ENCODE data around the gene CREBRF.
A peak's percentile ranks its signal among the peaks of the same experiment; 100 is the strongest.
"Not testable (repeated sequence)": the region's sequence is repeated elsewhere in the genome, so short reads cannot be mapped to it uniquely, and the experiment has no call there.

Gene CREBRF

GRCh38 chr5:173144200-173145176 lies 88.3 kb downstream of the CREBRF start, which contains the start of gene BNIP1:
BNIP1 (plus strand) TSS chr5:173144531; CDS start chr5:173144546, 15 bp downstream.
- Histone ChIP-seq H3K27me3 (ENCODE audit: insufficient read depth, poor library complexity, severe bottlenecking) (no peaks in the 10 kb centered on the region), H3K4me3 (replicated peaks; ENCODE audit: insufficient read depth, low read length) (peak within 1 kb of the TSS; percentile 100), H3K27ac (replicated peaks) (peak within 1 kb of the TSS; percentile 83)
- TF ChIP-seq CTCF (IDR thresholded peaks at IDR 0.05; ENCODE audit: insufficient read depth, low read length), result peak; percentile 96
- no peak for TF ChIP-seq SPI1 (IDR thresholded peaks at IDR 0.05; ENCODE audit: borderline replicate concordance, low read depth)
- peak; percentile 92 to 93 for DNase-seq (ENCODE audit: low read depth in 1 of 2, low spot score in 1 of 2)

DNA sequence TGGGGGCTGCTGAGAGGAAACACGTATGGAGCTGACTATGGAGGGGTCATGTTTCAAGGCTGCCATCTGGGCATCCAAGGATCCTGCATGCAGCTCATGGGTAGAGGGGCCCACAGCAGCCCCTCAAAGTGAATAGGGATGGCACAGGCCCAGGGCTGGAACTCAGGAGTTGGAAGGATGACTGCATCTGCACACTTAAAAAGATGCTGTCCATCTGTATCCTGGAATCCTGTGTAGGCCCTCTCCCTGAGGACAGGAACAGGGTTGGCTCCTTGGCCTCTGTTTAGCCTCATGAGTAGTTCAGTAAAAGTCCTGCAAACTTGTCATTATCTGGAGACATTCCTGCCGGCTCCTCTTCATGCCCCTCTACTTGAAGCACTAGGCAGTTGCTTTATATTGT lies 92.2 kb downstream of the CREBRF start:
- no peak for TF ChIP-seq GABPA (IDR thresholded peaks at IDR 0.05; ENCODE audit: low read depth)
- no peak for TF ChIP-seq POLR2AphosphoS5 (IDR thresholded peaks at IDR 0.05; ENCODE audit: low read depth)
- no peaks in the 10 kb centered on the region for H3K27me3 ChIP-seq (ENCODE audit: insufficient read depth, poor library complexity, severe bottlenecking)
- no peak overlapping the region for H3K27ac ChIP-seq (replicated peaks)
- no peak overlapping the region for H3K4me3 ChIP-seq (replicated peaks; ENCODE audit: insufficient read depth, low read length)
- DNase-seq (ENCODE audit: low read depth in 1 of 2, low spot score in 1 of 2), result no peak

DNA sequence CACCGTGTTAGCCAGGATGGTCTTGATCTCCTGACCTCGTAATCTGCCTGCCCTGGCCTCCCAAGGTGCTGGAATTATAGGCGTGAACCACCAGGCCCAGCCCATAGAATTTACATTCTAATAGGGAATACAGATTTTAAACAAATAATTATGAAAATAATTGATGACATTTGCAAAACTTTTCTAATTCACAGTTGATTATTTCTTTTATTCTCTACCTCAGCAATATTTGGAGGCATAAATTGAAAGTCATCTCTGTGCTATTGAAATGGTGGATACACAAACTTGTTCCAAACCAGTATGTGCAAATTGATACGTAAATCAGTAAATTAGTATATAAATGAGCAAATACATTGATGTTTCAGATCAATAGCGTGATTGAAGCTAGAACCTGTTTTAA lies 96.4 kb downstream of the CREBRF start:
- Histone ChIP-seq H3K4me3 (replicated peaks; ENCODE audit: insufficient read depth, low read length) (no peak overlapping the region), H3K27me3 (ENCODE audit: insufficient read depth, poor library complexity, severe bottlenecking) (no peaks in the 10 kb centered on the region), H3K27ac (replicated peaks) (no peak overlapping the region)
- TF ChIP-seq, protein P1, sequence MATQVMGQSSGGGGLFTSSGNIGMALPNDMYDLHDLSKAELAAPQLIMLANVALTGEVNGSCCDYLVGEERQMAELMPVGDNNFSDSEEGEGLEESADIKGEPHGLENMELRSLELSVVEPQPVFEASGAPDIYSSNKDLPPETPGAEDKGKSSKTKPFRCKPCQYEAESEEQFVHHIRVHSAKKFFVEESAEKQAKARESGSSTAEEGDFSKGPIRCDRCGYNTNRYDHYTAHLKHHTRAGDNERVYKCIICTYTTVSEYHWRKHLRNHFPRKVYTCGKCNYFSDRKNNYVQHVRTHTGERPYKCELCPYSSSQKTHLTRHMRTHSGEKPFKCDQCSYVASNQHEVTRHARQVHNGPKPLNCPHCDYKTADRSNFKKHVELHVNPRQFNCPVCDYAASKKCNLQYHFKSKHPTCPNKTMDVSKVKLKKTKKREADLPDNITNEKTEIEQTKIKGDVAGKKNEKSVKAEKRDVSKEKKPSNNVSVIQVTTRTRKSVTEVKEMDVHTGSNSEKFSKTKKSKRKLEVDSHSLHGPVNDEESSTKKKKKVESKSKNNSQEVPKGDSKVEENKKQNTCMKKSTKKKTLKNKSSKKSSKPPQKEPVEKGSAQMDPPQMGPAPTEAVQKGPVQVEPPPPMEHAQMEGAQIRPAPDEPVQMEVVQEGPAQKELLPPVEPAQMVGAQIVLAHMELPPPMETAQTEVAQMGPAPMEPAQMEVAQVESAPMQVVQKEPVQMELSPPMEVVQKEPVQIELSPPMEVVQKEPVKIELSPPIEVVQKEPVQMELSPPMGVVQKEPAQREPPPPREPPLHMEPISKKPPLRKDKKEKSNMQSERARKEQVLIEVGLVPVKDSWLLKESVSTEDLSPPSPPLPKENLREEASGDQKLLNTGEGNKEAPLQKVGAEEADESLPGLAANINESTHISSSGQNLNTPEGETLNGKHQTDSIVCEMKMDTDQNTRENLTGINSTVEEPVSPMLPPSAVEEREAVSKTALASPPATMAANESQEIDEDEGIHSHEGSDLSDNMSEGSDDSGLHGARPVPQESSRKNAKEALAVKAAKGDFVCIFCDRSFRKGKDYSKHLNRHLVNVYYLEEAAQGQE (IDR thresholded peaks at IDR 0.05; ENCODE audit: insufficient replicate concordance, low read depth), result no peak
- TF ChIP-seq CTCF (IDR thresholded peaks at IDR 0.05; ENCODE audit: insufficient read depth, low read length) (no peak), GABPA (IDR thresholded peaks at IDR 0.05; ENCODE audit: low read depth) (no peak), SPI1 (IDR thresholded peaks at IDR 0.05; ENCODE audit: borderline replicate concordance, low read depth) (no peak), POLR2AphosphoS5 (IDR thresholded peaks at IDR 0.05; ENCODE audit: low read depth) (no peak)
- no peak for DNase-seq (ENCODE audit: low read depth in 1 of 2, low spot score in 1 of 2)

DNA sequence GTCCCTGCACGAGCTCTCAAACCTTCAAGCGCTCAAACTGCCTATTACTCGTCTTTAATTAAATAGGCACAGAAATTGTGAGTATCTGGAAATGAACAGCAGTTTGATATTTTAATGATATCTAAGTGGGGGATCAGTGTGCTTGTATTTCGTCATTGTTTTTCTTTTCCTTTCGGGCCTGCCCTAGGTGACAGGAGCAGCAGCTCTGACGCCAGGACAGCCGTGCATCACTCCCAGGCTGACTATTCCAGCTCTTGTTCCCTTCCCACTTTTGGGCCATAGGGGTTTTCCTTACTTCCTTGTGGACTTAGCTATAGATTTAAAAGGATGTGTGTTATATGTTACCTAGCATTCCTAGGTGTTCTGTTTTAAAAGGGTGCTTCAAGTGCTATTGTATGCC lies 97.7 kb downstream of the CREBRF start:
- H3K27ac ChIP-seq (replicated peaks), result no peak overlapping the region
- no peak overlapping the region for H3K4me3 ChIP-seq (replicated peaks; ENCODE audit: insufficient read depth, low read length)
- no peaks in the 10 kb centered on the region for H3K27me3 ChIP-seq (ENCODE audit: insufficient read depth, poor library complexity, severe bottlenecking)
- TF ChIP-seq POLR2AphosphoS5 (IDR thresholded peaks at IDR 0.05; ENCODE audit: low read depth) (no peak), SPI1 (IDR thresholded peaks at IDR 0.05; ENCODE audit: borderline replicate concordance, low read depth) (no peak), GABPA (IDR thresholded peaks at IDR 0.05; ENCODE audit: low read depth) (no peak), CTCF (IDR thresholded peaks at IDR 0.05; ENCODE audit: insufficient read depth, low read length) (no peak)
- TF ChIP-seq, protein P1 (IDR thresholded peaks at IDR 0.05; ENCODE audit: insufficient replicate concordance, low read depth), result no peak
- DNase-seq (ENCODE audit: low read depth in 1 of 2, low spot score in 1 of 2), result no peak

- not testable (repeated sequence) for H3K27me3 ChIP-seq (ENCODE audit: insufficient read depth, poor library complexity, severe bottlenecking); DNase-seq (ENCODE audit: low read depth in 1 of 2, low spot score in 1 of 2); H3K27ac ChIP-seq (replicated peaks); H3K4me3 ChIP-seq (replicated peaks; ENCODE audit: insufficient read depth, low read length)
Measured at GRCh38 chr5:173154619-173155018, 98.5 kb downstream of the CREBRF start.

Data from HL-60 (cell line).